GM23338 (cell line): ENCODE measurements around the gene PEX10. TPM values are rescaled to one million over a fixed set of nuclear protein-coding genes. Genes with fewer than 3 reads are reported as not detected.

Source experiments
- ATAC-seq: fragments of 200-7000 bp; cut with Tn5 transposase; 3 replicates; pipeline ENCODE4 v1.9.1; 2020
- DNase-seq: peaks from one replicate; pipeline ENCODE4 v3.0.0-alpha.2; 2015; ENCODE audit warnings: low spot score
- H2AFZ ChIP-seq: fragments of 200-600 bp; sonication (generic); 2 replicates; pipeline ENCODE4 v1.8.0; 2016; ENCODE audit warnings: antibody characterized with exemption, mild to moderate bottlenecking, moderate library complexity
- H3F3A ChIP-seq: fragments of 200-600 bp; sonication (generic); replicated peaks from 2 replicates; pipeline ENCODE4 v1.8.0; 2017; ENCODE audit warnings: antibody characterized with exemption, mixed run types, low read depth
- H3K27ac ChIP-seq: fragments of 200-600 bp; sonication (generic); 2 replicates; pipeline ENCODE4 v1.6.1; 2016; ENCODE audit warnings: low read depth
- H3K27me3 ChIP-seq: fragments of 200-600 bp; sonication (generic); 2 replicates; pipeline ENCODE4 v1.8.0; 2016; ENCODE audit warnings: mild to moderate bottlenecking, mixed run types, moderate library complexity; ENCODE audit not compliant: insufficient read depth
- H3K36me3 ChIP-seq: fragments of 200-600 bp; sonication (generic); 2 replicates; pipeline ENCODE4 v1.8.0; 2016; ENCODE audit warnings: mild to moderate bottlenecking; ENCODE audit not compliant: insufficient read depth
- H3K4me1 ChIP-seq: fragments of 200-600 bp; sonication (generic); 2 replicates; pipeline ENCODE4 v1.8.0; 2016; ENCODE audit warnings: mild to moderate bottlenecking, moderate library complexity; ENCODE audit not compliant: insufficient read depth
- H3K4me2 ChIP-seq: fragments of 200-600 bp; sonication (generic); 2 replicates; pipeline ENCODE4 v1.7.1; 2017; ENCODE audit warnings: mixed run types
- H3K4me3 ChIP-seq: fragments of 200-600 bp; sonication (generic); 2 replicates; pipeline ENCODE4 v1.6.1; 2016; ENCODE audit warnings: mixed run types
- H3K79me2 ChIP-seq: fragments of 200-600 bp; sonication (generic); replicated peaks from 2 replicates; pipeline ENCODE4 v1.8.0; 2017; ENCODE audit warnings: mild to moderate bottlenecking; ENCODE audit not compliant: insufficient read depth
- H3K9me2 ChIP-seq: fragments of 200-600 bp; sonication (generic); 2 replicates; pipeline ENCODE4 v1.8.0; 2017; ENCODE audit not compliant: insufficient read depth
- H4K20me1 ChIP-seq: fragments of 200-600 bp; sonication (generic); replicated peaks from 2 replicates; pipeline ENCODE4 v1.8.0; 2017; ENCODE audit warnings: mild to moderate bottlenecking; ENCODE audit not compliant: insufficient read depth
- H3K27ac Mint-ChIP-seq: 2 replicates; pipeline ENCODE4 v1.8.0; 2020; ENCODE audit warnings: inconsistent platforms, mild to moderate bottlenecking, moderate library complexity, mixed read lengths
- H3K27me3 Mint-ChIP-seq: 3 replicates; pipeline ENCODE4 v1.8.0; 2022; ENCODE audit warnings: low read depth, mild to moderate bottlenecking, moderate library complexity, mixed read lengths, inconsistent platforms; ENCODE audit not compliant: insufficient read depth, poor library complexity
- H3K36me3 Mint-ChIP-seq: 3 replicates; pipeline ENCODE4 v1.8.0; 2021; ENCODE audit warnings: low read depth, mild to moderate bottlenecking, inconsistent platforms, moderate library complexity, mixed read lengths
- H3K4me1 Mint-ChIP-seq: 3 replicates; pipeline ENCODE4 v1.8.0; 2020; ENCODE audit warnings: mild to moderate bottlenecking, inconsistent platforms, mixed read lengths
- H3K4me3 Mint-ChIP-seq: 3 replicates; pipeline ENCODE4 v1.8.0; 2021; ENCODE audit warnings: moderate library complexity, mild to moderate bottlenecking, inconsistent platforms, mixed read lengths
- H3K9me3 Mint-ChIP-seq: 3 replicates; pipeline ENCODE4 v1.8.0; 2020; ENCODE audit warnings: moderate library complexity, mild to moderate bottlenecking, inconsistent platforms, mixed read lengths
- CREB1 ChIP-seq: fragments of 250-450 bp; sonication (Bioruptor Pico); IDR thresholded peaks from 2 replicates; pipeline ENCODE4 v1.5.0; 2020; ENCODE audit warnings: low read depth, mild to moderate bottlenecking, moderate library complexity
- CTCF ChIP-seq, 2 experiments: fragments of 200-600 bp in 1 of 2; sonication (generic) in 1 of 2; conservative IDR thresholded peaks; 2 replicates each; pipeline versions ENCODE4 v1.5.1 to v1.6.1; 2016 to 2017; ENCODE audit warnings: antibody characterized with exemption in 2 of 2, low read depth in 2 of 2, mild to moderate bottlenecking in 2 of 2, moderate library complexity in 1 of 2
- ETS1 ChIP-seq: IDR thresholded peaks from 2 replicates; pipeline ENCODE4 v1.6.1; 2016; ENCODE audit warnings: antibody characterized with exemption
- EZH2 ChIP-seq: fragments of 200-600 bp; sonication (generic); IDR thresholded peaks from one replicate; pipeline ENCODE4 v1.8.0; 2017; ENCODE audit warnings: antibody characterized with exemption, mild to moderate bottlenecking, low read depth; ENCODE audit not compliant: unreplicated experiment
- EZH2phosphoT487 ChIP-seq: fragments of 200-600 bp; sonication (generic); IDR thresholded peaks from one replicate; pipeline ENCODE4 v1.8.1; 2018; ENCODE audit warnings: antibody characterized with exemption; ENCODE audit not compliant: unreplicated experiment
- JUNB ChIP-seq: IDR thresholded peaks from one replicate; pipeline ENCODE4 v1.6.1; 2016; ENCODE audit warnings: antibody characterized with exemption; ENCODE audit not compliant: unreplicated experiment
- NANOG ChIP-seq: IDR thresholded peaks from 2 replicates; pipeline ENCODE4 v1.6.1; 2016; ENCODE audit warnings: antibody characterized with exemption, borderline replicate concordance
- POLR2AphosphoS5 ChIP-seq: IDR thresholded peaks from 2 replicates; pipeline ENCODE4 v1.6.1; 2016; ENCODE audit warnings: antibody characterized with exemption, low read depth
- STAT1 ChIP-seq: IDR thresholded peaks from one replicate; pipeline ENCODE4 v1.6.1; 2016; ENCODE audit warnings: antibody characterized with exemption; ENCODE audit not compliant: unreplicated experiment
- ZNF114 ChIP-seq: fragments of 250-450 bp; sonication (Bioruptor Pico); IDR thresholded peaks from 2 replicates; pipeline ENCODE4 v1.5.0; 2020; ENCODE audit warnings: mild to moderate bottlenecking, moderate library complexity
- ZNF331 ChIP-seq: fragments of 250-450 bp; sonication (Bioruptor Pico); IDR thresholded peaks from 2 replicates; pipeline ENCODE4 v1.5.0; 2020; ENCODE audit warnings: low read depth, mild to moderate bottlenecking, moderate library complexity
- polyA plus RNA-seq: library from polyadenylated mRNA; unstranded; fragments of >200 nt; fragmentation: Nextera tagmentation; extraction: Ambion mirVana; gene quantifications from 2 replicates; pipeline ENCODE4 v1.2.1, GENCODE V29; 2016
- total RNA-seq: library from RNA; depleted of rRNA; stranded (reverse); fragments of >200 nt; shearing (Covaris generic); gene quantifications from 2 replicates; pipeline ENCODE4 v1.2.3, GENCODE V29; 2014
- TF ChIP-seq, protein P1 (sequence below): IDR thresholded peaks from one replicate; pipeline ENCODE4 v1.6.1; 2018; ENCODE audit warnings: antibody characterized with exemption; ENCODE audit not compliant: unreplicated experiment
- TF ChIP-seq, protein P2 (sequence below): fragments of 250-450 bp; sonication (Bioruptor Pico); IDR thresholded peaks from 2 replicates; pipeline ENCODE4 v1.5.0; 2020; ENCODE audit warnings: mild to moderate bottlenecking, moderate library complexity

PEX10 gene
- total and polyA plus RNA-seq, 2 experiments from 2014 or later = 15.0 to 53.9 TPM

DNA sequence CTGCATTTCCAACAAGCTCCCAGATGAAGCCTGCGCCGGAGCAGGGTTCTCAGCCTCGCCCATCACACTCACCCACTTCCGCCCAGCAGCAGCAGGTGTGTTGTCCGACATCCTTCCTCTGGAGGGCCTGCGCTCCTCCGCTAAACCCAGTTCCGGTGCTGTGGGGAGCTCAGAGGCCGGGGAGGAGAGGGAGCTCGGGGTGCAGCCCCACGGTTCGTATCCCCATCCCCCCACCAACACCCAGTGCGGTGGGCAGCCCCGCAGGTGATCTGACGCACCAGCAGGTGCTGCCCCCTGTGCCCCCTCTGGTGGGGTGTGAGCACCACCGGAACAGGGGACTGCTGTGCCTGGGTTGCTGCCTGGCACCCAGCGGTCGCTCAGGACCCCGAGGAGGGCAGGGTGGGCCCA, 3.4 kb upstream of the PEX10 start:
- no peak overlapping the region; the same call in 2 of the 3 replicates for H3K4me3 Mint-ChIP-seq
- no peaks in the 10 kb centered on the region for H3K27me3 ChIP-seq
- no peak for ATAC-seq

More for the DNA sequence above, 3.4 kb upstream of the PEX10 start:
- Histone ChIP-seq H4K20me1 (no peaks in the 10 kb centered on the region), H3K4me2 (no peak overlapping the region), H3K27ac (no peak overlapping the region), H3K36me3 (no peaks in the 10 kb centered on the region), H3K4me3 (no peak overlapping the region), H2AFZ (no peak overlapping the region), H3K4me1 (peaks cover 7% of the 10 kb centered on the region; the same call in 1 of the 2 replicates), H3K9me2 (no peaks in the 10 kb centered on the region), H3F3A (peaks cover 4% of the 10 kb centered on the region; the same call in 1 of the 2 replicates), H3K79me2 (no peaks in the 10 kb centered on the region)
- Mint-ChIP-seq H3K27me3 (peaks cover 15% of the 10 kb centered on the region), H3K4me1 (peaks cover 16% of the 10 kb centered on the region), H3K27ac (no peak overlapping the region), H3K9me3 (no peaks in the 10 kb centered on the region), H3K36me3 (no peaks in the 10 kb centered on the region)
- TF ChIP-seq, protein P1, sequence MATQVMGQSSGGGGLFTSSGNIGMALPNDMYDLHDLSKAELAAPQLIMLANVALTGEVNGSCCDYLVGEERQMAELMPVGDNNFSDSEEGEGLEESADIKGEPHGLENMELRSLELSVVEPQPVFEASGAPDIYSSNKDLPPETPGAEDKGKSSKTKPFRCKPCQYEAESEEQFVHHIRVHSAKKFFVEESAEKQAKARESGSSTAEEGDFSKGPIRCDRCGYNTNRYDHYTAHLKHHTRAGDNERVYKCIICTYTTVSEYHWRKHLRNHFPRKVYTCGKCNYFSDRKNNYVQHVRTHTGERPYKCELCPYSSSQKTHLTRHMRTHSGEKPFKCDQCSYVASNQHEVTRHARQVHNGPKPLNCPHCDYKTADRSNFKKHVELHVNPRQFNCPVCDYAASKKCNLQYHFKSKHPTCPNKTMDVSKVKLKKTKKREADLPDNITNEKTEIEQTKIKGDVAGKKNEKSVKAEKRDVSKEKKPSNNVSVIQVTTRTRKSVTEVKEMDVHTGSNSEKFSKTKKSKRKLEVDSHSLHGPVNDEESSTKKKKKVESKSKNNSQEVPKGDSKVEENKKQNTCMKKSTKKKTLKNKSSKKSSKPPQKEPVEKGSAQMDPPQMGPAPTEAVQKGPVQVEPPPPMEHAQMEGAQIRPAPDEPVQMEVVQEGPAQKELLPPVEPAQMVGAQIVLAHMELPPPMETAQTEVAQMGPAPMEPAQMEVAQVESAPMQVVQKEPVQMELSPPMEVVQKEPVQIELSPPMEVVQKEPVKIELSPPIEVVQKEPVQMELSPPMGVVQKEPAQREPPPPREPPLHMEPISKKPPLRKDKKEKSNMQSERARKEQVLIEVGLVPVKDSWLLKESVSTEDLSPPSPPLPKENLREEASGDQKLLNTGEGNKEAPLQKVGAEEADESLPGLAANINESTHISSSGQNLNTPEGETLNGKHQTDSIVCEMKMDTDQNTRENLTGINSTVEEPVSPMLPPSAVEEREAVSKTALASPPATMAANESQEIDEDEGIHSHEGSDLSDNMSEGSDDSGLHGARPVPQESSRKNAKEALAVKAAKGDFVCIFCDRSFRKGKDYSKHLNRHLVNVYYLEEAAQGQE = no peak
- TF ChIP-seq ZNF331 (CRISPR knock-in tag) = no peak
- TF ChIP-seq CTCF (conservative IDR thresholded peaks at IDR 0.05; ENCODE audit: low read depth in 2 of 2) = no peak
- TF ChIP-seq ETS1 = no peak
- no peak for TF ChIP-seq EZH2
- TF ChIP-seq ZNF114 = no peak
- TF ChIP-seq EZH2phosphoT487 = no peak
- TF ChIP-seq JUNB = no peak
- no peak for TF ChIP-seq POLR2AphosphoS5
- TF ChIP-seq NANOG = no peak
- TF ChIP-seq STAT1 = no peak
- TF ChIP-seq, protein P2, sequence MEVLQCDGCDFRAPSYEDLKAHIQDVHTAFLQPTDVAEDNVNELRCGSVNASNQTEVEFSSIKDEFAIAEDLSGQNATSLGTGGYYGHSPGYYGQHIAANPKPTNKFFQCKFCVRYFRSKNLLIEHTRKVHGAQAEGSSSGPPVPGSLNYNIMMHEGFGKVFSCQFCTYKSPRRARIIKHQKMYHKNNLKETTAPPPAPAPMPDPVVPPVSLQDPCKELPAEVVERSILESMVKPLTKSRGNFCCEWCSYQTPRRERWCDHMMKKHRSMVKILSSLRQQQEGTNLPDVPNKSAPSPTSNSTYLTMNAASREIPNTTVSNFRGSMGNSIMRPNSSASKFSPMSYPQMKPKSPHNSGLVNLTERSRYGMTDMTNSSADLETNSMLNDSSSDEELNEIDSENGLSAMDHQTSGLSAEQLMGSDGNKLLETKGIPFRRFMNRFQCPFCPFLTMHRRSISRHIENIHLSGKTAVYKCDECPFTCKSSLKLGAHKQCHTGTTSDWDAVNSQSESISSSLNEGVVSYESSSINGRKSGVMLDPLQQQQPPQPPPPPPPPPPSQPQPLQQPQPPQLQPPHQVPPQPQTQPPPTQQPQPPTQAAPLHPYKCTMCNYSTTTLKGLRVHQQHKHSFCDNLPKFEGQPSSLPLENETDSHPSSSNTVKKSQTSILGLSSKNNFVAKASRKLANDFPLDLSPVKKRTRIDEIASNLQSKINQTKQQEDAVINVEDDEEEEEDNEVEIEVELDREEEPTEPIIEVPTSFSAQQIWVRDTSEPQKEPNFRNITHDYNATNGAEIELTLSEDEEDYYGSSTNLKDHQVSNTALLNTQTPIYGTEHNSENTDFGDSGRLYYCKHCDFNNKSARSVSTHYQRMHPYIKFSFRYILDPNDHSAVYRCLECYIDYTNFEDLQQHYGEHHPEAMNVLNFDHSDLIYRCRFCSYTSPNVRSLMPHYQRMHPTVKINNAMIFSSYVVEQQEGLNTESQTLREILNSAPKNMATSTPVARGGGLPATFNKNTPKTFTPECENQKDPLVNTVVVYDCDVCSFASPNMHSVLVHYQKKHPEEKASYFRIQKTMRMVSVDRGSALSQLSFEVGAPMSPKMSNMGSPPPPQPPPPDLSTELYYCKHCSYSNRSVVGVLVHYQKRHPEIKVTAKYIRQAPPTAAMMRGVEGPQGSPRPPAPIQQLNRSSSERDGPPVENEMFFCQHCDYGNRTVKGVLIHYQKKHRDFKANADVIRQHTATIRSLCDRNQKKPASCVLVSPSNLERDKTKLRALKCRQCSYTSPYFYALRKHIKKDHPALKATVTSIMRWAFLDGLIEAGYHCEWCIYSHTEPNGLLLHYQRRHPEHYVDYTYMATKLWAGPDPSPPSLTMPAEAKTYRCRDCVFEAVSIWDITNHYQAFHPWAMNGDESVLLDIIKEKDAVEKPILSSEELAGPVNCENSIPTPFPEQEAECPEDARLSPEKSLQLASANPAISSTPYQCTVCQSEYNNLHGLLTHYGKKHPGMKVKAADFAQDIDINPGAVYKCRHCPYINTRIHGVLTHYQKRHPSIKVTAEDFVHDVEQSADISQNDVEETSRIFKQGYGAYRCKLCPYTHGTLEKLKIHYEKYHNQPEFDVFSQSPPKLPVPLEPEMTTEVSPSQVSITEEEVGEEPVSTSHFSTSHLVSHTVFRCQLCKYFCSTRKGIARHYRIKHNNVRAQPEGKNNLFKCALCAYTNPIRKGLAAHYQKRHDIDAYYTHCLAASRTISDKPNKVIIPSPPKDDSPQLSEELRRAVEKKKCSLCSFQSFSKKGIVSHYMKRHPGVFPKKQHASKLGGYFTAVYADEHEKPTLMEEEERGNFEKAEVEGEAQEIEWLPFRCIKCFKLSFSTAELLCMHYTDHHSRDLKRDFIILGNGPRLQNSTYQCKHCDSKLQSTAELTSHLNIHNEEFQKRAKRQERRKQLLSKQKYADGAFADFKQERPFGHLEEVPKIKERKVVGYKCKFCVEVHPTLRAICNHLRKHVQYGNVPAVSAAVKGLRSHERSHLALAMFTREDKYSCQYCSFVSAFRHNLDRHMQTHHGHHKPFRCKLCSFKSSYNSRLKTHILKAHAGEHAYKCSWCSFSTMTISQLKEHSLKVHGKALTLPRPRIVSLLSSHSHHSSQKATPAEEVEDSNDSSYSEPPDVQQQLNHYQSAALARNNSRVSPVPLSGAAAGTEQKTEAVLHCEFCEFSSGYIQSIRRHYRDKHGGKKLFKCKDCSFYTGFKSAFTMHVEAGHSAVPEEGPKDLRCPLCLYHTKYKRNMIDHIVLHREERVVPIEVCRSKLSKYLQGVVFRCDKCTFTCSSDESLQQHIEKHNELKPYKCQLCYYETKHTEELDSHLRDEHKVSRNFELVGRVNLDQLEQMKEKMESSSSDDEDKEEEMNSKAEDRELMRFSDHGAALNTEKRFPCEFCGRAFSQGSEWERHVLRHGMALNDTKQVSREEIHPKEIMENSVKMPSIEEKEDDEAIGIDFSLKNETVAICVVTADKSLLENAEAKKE = no peak
- no peak for TF ChIP-seq CREB1 (CRISPR knock-in tag)
- no peak for DNase-seq
